Left lung (tissue), 10 donors: ENCODE data around the gene CTNNA3. TPM values are rescaled to one million over a fixed set of nuclear protein-coding genes. Genes with fewer than 3 reads are reported as not detected.
A peak's percentile ranks its signal among the peaks of the same experiment; 100 is the strongest.

Source experiments
- ATAC-seq: fragments of 200-7000 bp; cut with Tn5 transposase; one replicate; pipeline ENCODE4 v1.9.1; 2020; ENCODE audit warnings: moderate library complexity
- DNase-seq, 4 donors: peaks; one replicate each; pipeline ENCODE4 v3.0.0-alpha.2; 2013 to 2020
- H3K27ac ChIP-seq, 2 donors: fragments of 200-600 bp; sonication (generic) in 1 of 2; one replicate each; pipeline versions ENCODE4 v1.5.0 to v1.8.0; 2020 to 2021
- H3K27me3 ChIP-seq, 2 donors: fragments of 200-600 bp; sonication (generic) in 1 of 2; one replicate each; pipeline versions ENCODE4 v1.5.0 to v1.8.0; 2020 to 2021
- H3K36me3 ChIP-seq, 2 donors: fragments of 200-600 bp; sonication (generic) in 1 of 2; one replicate each; pipeline versions ENCODE4 v1.5.0 to v1.8.0; 2020 to 2021
- H3K4me1 ChIP-seq, 2 donors: fragments of 200-600 bp; one replicate each; pipeline ENCODE4 v1.8.0; 2021
- H3K4me3 ChIP-seq, 2 donors: fragments of 200-600 bp; sonication (generic) in 1 of 2; one replicate each; pipeline versions ENCODE4 v1.5.0 to v1.8.0; 2020 to 2021; ENCODE audit warnings: mild to moderate bottlenecking in 1 of 2
- H3K9me3 ChIP-seq, 2 donors: fragments of 200-600 bp; sonication (generic) in 1 of 2; one replicate each; pipeline versions ENCODE4 v1.5.0 to v1.8.0; 2020 to 2021
- CTCF ChIP-seq, 2 donors: fragments of 200-600 bp; sonication (generic) in 1 of 2; IDR thresholded peaks; one replicate each; pipeline versions ENCODE4 v1.5.0 to v1.8.0; 2021; ENCODE audit warnings: antibody characterized with exemption in 2 of 2
- intact Hi-C, 2 donors: fragments of 100-400 bp; cut with DNase I; formaldehyde crosslinking; loops; one replicate each; pipeline versions ENCODE4 v1.11.2 to v1.14.2; 2022
- polyA plus RNA-seq, 6 donors: library from polyadenylated mRNA; unstranded; fragments of 120-200 nt; gene quantifications; one replicate each; pipeline ENCODE4 v1.2.1, GENCODE V29; 2013; ENCODE audit not compliant: insufficient read length in 6 of 6
- total RNA-seq, 2 donors: library from RNA; stranded (reverse); fragmentation: NEBNext Ultra II Directional; extraction: Animal tissue kit (Norgen Biotek cat#: 25700); gene quantifications; one replicate each; pipeline ENCODE4 v1.2.1, GENCODE V29; 2021
- donor health status: DM: no; HTN: yes; CAD: no.
- donor health status: DM: no; HTN: no; CAD: no.

Gene CTNNA3
- total and polyA plus RNA-seq, 8 donors: 1.1 to 8.2 (median 6.6) TPM; not detected in 1

- TF ChIP-seq CTCF (IDR thresholded peaks at IDR 0.05): no peak
- intact Hi-C loops: no loop called here
- no peak overlapping the region for H3K27ac ChIP-seq
- H3K4me3 ChIP-seq: no peak overlapping the region
- H3K36me3 ChIP-seq: no peaks in the 10 kb centered on the region
- H3K9me3 ChIP-seq: no peaks in the 10 kb centered on the region
- ATAC-seq: no peak
- no peaks in the 10 kb centered on the region for H3K27me3 ChIP-seq
- no peak for DNase-seq
- H3K4me1 ChIP-seq: no peaks in the 10 kb centered on the region
These were observed 1597.2 kb downstream of the CTNNA3 start for GRCh38 chr10:66098595-66099480.

GRCh38 chr10:66095610-66096009, 1600.4 kb downstream of the CTNNA3 start:
- no peak overlapping the region for H3K4me3 ChIP-seq
- no peak for ATAC-seq
- H3K4me1 ChIP-seq: no peaks in the 10 kb centered on the region
- H3K27me3 ChIP-seq: no peaks in the 10 kb centered on the region
- no peak for DNase-seq
- no peak for TF ChIP-seq CTCF (IDR thresholded peaks at IDR 0.05)
- intact Hi-C loops: no loop called here
- no peak overlapping the region for H3K27ac ChIP-seq
- no peaks in the 10 kb centered on the region for H3K9me3 ChIP-seq
- H3K36me3 ChIP-seq: no peaks in the 10 kb centered on the region

- Histone ChIP-seq H3K4me1 (no peaks in the 10 kb centered on the region), H3K36me3 (no peaks in the 10 kb centered on the region), H3K27ac (no peak overlapping the region), H3K4me3 (no peak overlapping the region), H3K27me3 (no peaks in the 10 kb centered on the region), H3K9me3 (peaks cover 0 to 8% of the 10 kb centered on the region in 2 donors)
- ATAC-seq: no peak
- no peak for TF ChIP-seq CTCF (IDR thresholded peaks at IDR 0.05)
- intact Hi-C loops: no loop called here
- DNase-seq: peak in 2 of 4 donors; percentile 84 to 85
These were observed 1610.1 kb downstream of the CTNNA3 start for GRCh38 chr10:66085906-66086305.

- ATAC-seq (no peak), DNase-seq (no peak)
- Histone ChIP-seq H3K27me3 (no peaks in the 10 kb centered on the region), H3K27ac (no peak overlapping the region), H3K4me1 (no peaks in the 10 kb centered on the region), H3K4me3 (no peak overlapping the region), H3K36me3 (no peaks in the 10 kb centered on the region), H3K9me3 (no peaks in the 10 kb centered on the region)
- TF ChIP-seq CTCF (IDR thresholded peaks at IDR 0.05): no peak
- intact Hi-C loops: no loop called here
These were observed 1624.1 kb downstream of the CTNNA3 start for GRCh38 chr10:66071907-66072306.

- Histone ChIP-seq H3K36me3 (no peaks in the 10 kb centered on the region), H3K9me3 (no peaks in the 10 kb centered on the region), H3K4me1 (no peaks in the 10 kb centered on the region), H3K27me3 (no peaks in the 10 kb centered on the region), H3K27ac (no peak overlapping the region), H3K4me3 (no peak overlapping the region)
- DNase-seq (no peak), ATAC-seq (no peak)
- no peak for TF ChIP-seq CTCF (IDR thresholded peaks at IDR 0.05)
- intact Hi-C loops: no loop called here
These were observed 1637.4 kb downstream of the CTNNA3 start for GRCh38 chr10:66058594-66058993.
